MM.1S (cell line): ENCODE measurements around the gene CTNNA2.

Experiments
- CTCF ChIP-seq: fragments of 300-600 bp; sonication (generic); IDR thresholded peaks from 2 replicates; pipeline ENCODE4 v1.5.1; 2016; ENCODE audit warnings: antibody characterized with exemption, low read length, mixed read lengths
- EZH2 ChIP-seq: fragments of 300-600 bp; sonication (generic); optimal IDR thresholded peaks from 2 replicates; pipeline ENCODE3; 2017; ENCODE audit warnings: low read depth, mild to moderate bottlenecking, antibody characterized with exemption, low read length, mixed read lengths

- TF ChIP-seq CTCF (no peak), EZH2 (no peak)
Observed at GRCh38 chr2:79573895-79574674, 61.2 kb downstream of the CTNNA2 start.
